RWPE1 (cell line): ENCODE data around the gene HMGCS2.
"Not testable (repeated sequence)": the region's sequence is repeated elsewhere in the genome, so short reads cannot be mapped to it uniquely, and the experiment has no call there.

Experiments used
- CTCF ChIA-PET: fragments of 350-600 bp; sonication (Branson Sonifier 250); formaldehyde crosslinking; extraction: SDS; loops from one replicate; lab custom pipeline; 2021; lab: Yijun Ruan, JAX
- POLR2A ChIA-PET: fragments of 400-600 bp; formaldehyde crosslinking; extraction: SDS; loops from one replicate; lab custom pipeline; 2020; ENCODE audit warnings: antibody characterized with exemption; ENCODE audit not compliant: low non-redundant PET; lab: Yijun Ruan, JAX
- DNase-seq: peaks from one replicate; pipeline ENCODE4 v3.0.0; 2012; ENCODE audit warnings: low spot score
- H3K27ac ChIP-seq: fragments of 450-650 bp; 2 replicates; pipeline ENCODE4 v1.5.1; 2017
- TF ChIP-seq, protein P1 (sequence below): fragments of 450-650 bp; conservative IDR thresholded peaks from 2 replicates; pipeline ENCODE4 v1.5.1; 2017; ENCODE audit warnings: low read depth, mild to moderate bottlenecking

Gene HMGCS2

DNA sequence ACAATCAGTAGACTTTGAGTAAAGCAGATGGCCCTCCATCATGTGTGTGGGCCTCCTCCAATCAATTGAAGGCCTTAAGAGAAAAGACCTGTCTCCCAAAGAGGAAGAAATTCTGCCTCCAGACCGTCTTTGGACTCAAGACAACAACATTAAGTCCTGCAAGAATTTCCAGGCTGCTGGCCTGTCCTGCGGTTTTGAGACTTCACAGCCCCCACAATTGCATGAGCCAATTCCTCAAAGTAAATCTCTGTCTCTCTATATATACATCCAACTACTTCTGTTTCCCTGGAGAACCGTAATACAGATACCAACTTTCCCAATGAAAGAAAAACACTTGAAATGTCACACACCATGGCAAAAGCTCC lies 26.2 kb upstream of the HMGCS2 start:
- DNase-seq, result no peak
- TF ChIP-seq, protein P1, sequence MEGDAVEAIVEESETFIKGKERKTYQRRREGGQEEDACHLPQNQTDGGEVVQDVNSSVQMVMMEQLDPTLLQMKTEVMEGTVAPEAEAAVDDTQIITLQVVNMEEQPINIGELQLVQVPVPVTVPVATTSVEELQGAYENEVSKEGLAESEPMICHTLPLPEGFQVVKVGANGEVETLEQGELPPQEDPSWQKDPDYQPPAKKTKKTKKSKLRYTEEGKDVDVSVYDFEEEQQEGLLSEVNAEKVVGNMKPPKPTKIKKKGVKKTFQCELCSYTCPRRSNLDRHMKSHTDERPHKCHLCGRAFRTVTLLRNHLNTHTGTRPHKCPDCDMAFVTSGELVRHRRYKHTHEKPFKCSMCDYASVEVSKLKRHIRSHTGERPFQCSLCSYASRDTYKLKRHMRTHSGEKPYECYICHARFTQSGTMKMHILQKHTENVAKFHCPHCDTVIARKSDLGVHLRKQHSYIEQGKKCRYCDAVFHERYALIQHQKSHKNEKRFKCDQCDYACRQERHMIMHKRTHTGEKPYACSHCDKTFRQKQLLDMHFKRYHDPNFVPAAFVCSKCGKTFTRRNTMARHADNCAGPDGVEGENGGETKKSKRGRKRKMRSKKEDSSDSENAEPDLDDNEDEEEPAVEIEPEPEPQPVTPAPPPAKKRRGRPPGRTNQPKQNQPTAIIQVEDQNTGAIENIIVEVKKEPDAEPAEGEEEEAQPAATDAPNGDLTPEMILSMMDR, result no peak
- no peak overlapping the region for H3K27ac ChIP-seq
- ChIA-PET CTCF (interaction anchor here (0.5 to 0.6 kb wide), 2 partner anchors 15 to 1767 kb away, joined by 3 read pairs; no protein-coding TSS in a partner anchor), POLR2A (no interaction called here)

DNA sequence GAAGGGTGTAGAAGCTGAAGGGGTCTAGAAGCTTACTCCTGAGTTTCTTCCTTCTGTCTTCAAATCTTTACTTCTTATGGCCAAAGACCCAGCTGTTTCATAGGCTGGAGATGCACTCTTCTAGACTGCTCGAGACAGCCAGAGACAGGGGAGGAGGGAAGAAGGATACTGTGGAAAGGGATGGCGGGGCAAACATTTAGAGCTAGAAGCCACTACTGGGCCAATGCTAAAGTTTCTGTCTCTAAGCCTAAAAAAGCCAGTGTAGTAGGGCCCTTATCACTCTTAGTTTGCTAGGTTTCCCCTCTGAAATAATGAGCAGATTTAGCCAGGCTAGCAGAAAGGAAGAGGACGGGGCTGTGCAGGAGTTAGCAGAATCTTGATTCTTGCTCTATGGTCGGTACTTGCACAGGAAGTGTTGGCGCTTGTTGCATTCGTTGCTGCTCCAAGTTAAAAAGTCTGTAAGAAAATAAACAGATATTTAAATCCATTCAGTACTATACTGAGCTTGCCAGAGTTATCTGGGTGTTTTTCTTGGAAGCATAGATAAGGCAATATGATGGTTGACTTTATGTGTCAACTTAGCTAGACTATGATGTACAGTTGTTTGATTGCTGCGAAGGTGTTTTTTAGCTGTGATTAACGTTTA lies 25.6 kb upstream of the HMGCS2 start:
- TF ChIP-seq, protein P1, result no peak
- ChIA-PET CTCF (interaction anchor here (0.6 to 0.7 kb wide), 2 partner anchors 14 to 22 kb away, joined by 3 to 4 read pairs; no protein-coding TSS in a partner anchor), POLR2A (no interaction called here)
- H3K27ac ChIP-seq, result no peak overlapping the region
- DNase-seq, result no peak

DNA sequence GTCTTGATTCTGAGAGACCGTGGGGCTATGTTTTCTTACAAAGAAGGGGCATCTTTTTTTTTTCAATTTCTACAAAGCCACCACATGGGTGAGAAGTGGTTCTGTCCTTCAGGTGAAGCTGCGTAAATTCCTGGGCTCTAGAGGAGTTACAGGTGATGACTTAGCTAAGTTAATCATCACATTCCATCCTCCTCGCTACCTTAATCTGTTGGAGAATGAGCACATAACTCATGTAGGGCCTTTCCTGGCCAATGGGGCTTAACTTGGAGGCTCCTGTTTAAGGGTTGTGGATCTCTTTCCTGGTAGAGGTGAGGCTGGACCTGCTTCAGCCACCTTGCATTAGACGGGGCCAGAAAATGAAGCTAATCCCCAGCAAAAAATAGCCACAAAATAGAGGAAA lies 22.7 kb upstream of the HMGCS2 start:
- CTCF ChIA-PET, result interaction anchor here (1.0 kb wide), 1 partner anchor 17 kb away, joined by 3 read pairs; no protein-coding TSS in a partner anchor

DNA sequence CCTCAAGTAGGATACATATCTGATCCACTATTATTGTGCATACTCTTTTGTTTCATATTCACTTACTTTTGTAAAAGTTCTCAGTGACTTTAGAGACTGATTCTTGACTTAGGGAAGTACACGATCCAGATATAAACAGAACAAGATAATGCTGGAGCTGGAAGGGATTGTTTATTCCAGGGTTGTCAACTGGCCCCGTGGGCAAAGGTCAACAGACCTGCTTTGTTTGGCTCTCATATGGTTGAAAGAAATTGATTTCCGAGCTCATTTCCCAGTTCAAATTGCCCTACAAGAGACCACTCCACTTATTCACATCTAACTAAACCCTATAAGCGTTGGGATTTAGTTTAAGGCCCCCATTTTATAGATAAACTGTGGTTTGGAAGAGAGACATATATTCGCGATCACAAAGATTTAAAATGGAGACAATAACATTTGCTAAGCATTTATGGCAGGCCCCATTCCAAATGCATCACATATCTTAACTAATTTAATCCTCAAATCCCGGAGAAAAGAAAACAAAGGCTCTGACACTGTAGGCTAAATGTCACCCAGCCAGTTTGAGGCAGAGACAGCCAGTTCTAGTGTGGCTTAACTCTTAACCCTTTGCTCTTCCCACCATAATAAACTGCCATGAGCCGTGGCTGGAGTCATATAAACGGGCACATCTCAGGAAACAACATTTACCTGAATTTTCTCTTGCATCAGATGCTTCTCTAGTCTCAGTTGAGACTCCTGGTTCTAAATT lies 21.9 kb upstream of the HMGCS2 start:
- no peak overlapping the region for H3K27ac ChIP-seq
- TF ChIP-seq, protein P1, result no peak
- POLR2A ChIA-PET, result no interaction called here
- CTCF ChIA-PET, result interaction anchor here (1.0 kb wide), 1 partner anchor 18 kb away, joined by 3 read pairs; no protein-coding TSS in a partner anchor
- DNase-seq, result no peak

More for the DNA sequence above, 22.7 kb upstream of the HMGCS2 start:
- H3K27ac ChIP-seq, result no peak overlapping the region
- TF ChIP-seq, protein P1, result no peak
- no peak for DNase-seq
- POLR2A ChIA-PET, result no interaction called here

DNA sequence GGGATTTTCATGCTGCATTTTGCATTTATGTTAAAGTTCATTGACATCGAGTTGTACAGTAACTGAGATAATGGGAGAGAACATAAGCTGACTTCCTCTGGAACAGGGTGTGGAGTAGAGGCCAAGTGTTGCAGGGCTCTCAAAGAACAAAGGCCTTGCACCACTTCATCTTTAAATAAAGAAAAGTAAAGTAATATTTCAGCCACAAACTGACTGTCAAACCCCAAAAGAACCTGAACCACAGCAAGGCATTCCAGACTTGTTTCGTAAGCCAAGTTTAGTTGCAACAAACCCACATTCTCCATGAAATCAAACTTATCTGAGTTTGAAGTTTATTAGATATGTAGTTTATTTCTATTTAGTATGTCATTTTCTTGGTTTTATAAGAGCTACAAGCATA lies 19.1 kb upstream of the HMGCS2 start:
- ChIA-PET POLR2A (no interaction called here), CTCF (no interaction called here)
- TF ChIP-seq, protein P1, result no peak
- DNase-seq, result no peak
- no peak overlapping the region for H3K27ac ChIP-seq

DNA sequence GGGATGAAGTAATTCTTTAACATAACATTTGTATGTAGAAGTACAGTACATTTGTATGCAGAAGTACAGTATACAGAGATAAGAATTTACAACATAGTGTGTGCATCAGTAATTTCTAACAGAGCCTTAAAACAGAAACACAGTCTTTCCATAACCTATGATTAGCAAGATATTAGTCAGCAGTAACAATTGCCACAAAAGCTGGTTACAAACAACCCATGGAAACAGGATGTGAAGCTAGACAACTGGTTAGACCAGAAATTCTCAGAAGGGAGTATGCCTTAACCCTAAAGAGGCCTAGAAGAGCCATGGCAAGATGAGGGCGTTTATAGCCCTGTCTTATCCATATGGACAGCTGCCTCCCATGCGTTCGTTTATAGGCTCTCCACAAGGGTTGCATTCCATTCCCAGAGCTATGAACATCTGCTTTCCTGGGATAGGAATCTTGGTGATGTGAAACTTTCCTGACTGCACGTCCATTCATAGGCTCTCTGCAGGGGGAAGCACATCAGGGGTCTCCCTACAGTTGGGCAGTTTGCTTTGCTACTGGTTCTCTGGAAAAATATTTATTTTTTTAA lies 17.9 kb upstream of the HMGCS2 start:
- POLR2A ChIA-PET, DNase-seq, H3K27ac ChIP-seq: not testable (repeated sequence)
- CTCF ChIA-PET, result interaction anchor here (0.6 kb wide), 1 partner anchor 39 kb away, joined by 3 read pairs; no protein-coding TSS in a partner anchor

DNA sequence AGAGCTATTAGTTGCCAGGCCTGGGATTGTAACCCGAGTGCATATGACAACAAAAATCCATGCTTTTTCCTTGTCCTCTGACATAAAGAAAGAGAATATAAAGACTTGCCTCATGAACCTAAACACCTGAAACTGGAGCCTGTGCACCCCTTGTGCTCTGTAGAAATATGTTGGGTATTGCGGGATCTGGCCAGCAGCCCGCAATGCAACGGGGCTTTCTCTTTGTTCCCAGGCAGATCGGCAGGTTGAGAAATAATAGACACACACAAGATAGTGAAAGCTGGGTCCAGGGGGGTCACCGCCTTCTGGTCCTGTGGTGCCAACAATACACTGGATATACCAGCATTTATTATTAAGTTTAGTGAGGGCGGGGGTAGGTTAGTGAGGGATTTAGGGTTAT lies 17.3 kb upstream of the HMGCS2 start:
- CTCF ChIA-PET, result interaction anchor here (0.6 kb wide), 1 partner anchor 38 kb away, joined by 3 read pairs; no protein-coding TSS in a partner anchor
- DNase-seq, POLR2A ChIA-PET, H3K27ac ChIP-seq: not testable (repeated sequence)
